Inferior parietal cortex (tissue), 1 donor: Measurements from ENCODE around the gene PEMT.
"Not testable (repeated sequence)": the region's sequence is repeated elsewhere in the genome, so short reads cannot be mapped to it uniquely, and the experiment has no call there.

Experiments used
- DNase-seq: peaks from one replicate; pipeline ENCODE4 v3.0.0-alpha.2; 2016; ENCODE audit errors: extremely low spot score

Gene PEMT, protein sequence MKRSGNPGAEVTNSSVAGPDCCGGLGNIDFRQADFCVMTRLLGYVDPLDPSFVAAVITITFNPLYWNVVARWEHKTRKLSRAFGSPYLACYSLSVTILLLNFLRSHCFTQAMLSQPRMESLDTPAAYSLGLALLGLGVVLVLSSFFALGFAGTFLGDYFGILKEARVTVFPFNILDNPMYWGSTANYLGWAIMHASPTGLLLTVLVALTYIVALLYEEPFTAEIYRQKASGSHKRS

DNA sequence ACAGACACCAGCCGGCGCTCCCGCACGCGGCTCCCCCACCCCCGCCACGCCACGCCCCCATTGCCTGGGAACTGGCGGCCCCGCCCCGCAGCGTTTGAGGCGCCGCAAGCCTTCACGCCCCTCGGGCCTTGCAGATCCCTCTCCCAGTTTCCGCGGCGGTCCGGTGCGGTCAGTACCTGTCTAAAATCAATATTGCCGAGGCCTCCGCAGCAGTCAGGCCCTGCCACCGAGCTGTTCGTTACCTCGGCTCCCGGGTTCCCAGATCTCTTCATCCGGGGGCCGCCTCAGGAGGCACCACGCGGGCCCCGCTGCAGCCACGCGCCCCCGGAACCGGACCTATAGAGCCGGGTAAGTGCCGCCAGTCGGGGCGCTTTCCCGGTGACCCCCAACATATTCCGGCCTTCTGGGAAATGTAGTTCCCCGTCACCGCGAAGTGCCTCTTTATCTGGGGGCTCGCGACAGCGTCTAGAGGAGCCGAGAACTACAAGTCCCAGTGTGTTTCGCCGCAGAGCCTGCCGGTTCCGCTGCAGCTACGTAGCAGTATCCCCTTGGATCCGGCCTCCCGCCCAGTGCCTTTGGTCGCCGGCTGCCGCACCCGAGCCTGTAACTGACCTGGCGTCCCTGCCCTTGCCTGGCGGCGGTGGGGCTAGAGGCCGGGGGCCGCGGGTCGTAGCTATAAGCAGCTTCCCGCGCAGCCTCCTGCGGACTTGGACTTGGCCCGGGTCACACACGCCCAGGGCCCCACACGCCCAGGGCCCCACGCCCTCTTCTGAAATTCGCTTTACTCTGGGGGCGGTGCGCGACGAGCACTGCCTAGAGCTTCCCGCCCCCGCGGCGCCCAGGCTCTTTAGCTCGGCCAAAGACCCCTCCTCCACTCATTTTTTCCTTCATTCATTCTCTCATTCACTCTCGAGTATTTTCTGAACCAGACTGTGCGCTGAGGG lies at the start of gene PEMT:
PEMT (minus strand) TSS at position 354 of the 944 bp plus-strand sequence; CDS start at position 272, 82 bp downstream.
- DNase-seq: peak; percentile 98

DNA sequence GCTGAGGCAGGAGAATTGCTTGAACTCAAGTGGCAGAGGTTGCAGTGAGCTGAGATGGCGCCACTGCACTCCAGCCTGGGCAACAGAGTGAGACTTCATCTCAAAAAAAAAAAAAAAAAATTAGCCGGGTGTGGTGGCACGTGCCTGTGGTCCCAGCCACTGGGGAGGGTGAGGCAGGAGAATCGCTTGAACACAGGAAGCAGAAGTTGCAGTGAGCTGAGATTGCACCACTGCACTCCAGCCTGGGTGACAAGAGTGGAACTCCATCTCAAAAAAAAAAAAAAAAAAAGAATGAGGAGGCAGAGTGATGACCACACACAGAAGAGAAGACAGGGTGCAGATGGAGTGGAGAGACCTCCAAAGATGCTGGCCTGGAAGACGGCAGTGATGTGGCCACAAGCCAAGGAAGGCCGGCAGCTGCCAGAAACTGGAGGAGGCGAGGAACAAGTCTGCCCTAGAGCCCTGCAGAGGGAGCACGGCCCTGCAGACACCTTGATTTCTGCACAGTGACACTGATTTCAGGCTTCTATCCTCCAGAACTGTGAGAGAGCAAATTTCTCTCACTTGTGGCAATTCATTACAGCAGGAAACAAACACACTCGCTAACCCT lies 48.3 kb upstream of the PEMT start:
- DNase-seq: not testable (repeated sequence)

DNA sequence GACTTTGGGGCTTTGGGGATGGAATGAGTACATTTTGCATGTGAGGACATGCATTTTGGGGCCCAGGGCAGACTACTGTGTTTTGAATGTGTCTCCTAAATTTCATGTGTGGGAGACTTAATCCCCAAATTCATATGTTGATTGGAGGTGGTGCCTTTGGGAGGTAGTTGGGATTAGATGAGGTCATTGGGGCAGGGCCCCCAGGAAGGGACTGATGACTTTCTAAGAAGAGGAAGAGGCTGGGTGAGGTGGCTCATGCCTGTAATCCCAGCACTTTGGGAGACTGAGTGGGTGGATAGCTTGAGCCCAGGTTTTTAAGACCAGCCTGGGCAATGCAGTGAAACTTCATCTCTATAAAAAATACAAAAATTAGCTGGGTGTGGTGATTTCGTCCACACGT lies 47.0 kb upstream of the PEMT start:
- no peak for DNase-seq

DNA sequence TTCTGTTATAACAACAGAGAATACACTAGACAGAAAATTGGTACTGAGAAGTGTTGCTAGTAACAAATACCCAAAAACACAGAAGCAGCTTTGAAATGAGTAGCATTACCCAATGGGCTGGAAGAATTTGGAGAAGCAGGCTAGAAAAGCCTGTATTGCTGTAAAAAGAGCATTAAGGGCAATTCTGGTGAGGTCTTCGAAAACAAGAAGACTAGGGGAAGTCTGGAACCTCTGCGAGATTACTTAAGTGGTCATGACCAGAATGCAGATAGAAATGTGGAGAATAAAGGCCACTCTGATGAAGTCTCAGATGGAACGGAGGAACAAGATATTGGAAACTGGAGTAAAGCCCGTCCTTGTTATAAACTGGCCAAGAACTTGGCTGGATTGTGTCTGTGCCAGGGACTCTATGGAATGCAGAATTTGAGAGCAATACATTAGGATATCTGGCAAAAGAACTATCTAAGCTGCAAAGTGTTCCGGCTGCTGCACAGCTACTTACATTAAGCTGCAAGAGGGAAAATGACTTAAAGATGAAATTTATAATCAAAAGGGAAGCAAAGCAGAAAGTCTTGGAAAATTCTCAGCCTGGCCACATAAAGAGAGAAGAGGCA lies 44.9 kb upstream of the PEMT start:
- no peak for DNase-seq

DNA sequence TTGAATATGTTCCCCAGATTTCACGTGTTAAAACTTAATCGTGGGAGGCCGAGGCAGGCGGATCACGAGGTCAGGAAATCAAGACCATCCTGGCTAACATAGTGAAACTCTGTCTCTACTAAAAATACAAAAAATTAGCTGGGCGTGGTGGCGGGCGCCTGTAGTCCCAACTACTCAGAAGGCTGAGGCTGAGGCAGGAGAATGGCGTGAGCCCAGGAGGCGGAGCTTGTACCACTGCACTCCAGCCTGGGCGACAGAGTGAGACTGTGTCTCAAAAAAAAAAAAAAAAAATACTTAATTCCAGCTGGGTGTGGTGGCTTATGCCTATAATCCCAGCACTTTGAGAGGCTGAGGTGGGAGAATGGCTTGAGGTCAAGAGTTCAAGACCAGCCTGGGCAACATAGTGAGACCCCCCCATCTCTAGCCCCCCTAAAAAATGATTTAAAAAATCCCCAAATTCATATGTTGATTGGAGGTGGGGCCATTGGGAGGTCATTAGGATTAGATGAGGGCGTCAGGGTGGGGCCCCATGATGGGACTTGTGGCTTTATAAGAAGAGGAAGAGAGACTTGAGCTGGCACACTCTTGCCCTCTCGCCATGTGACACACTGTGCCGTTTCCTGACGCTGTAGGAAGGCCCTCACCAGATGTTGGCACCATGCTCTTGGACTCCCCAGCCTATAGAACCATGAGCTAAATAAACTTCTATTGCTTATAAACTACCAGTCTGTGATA lies 44.2 kb upstream of the PEMT start:
- not testable (repeated sequence) for DNase-seq

DNA sequence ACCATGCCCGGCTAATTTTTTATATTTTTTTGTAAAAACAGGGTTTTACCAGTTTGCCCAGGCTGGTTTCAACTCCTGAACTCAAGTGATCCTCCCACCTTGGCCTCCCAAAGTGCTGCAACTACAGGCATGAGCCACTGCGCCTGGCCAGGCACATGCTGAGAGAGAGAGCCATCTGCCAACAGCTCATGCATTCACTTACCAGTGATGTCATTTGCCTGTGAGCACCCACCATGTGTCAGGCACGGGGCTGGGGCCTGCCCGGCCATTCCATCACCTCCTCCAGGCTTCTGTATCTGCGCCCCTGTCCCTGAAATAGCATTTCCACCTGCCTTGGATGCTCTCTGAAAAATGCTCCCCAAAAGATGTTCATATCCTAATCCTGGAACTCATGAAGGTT lies 43.6 kb upstream of the PEMT start:
- DNase-seq: no peak

DNA sequence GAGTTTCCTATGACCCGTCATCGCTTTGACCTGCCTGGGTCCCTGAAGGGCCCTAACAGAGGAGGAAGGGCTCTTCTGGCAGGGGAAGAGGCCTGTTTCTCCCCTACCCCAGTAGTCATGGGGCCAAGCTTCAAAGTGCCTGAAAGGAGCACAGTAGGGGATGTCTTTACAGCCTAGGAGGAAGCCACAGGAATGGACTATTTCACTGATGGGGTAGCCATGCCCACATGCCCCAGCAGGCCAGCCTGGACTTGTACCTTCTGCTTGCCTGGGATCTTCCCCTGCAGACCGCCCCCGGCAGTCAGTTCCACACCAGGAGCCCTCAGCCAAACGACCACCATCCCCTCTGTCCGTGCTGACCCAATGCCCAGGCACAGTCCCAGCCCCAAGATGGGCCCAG lies 41.8 kb upstream of the PEMT start:
- DNase-seq: no peak

DNA sequence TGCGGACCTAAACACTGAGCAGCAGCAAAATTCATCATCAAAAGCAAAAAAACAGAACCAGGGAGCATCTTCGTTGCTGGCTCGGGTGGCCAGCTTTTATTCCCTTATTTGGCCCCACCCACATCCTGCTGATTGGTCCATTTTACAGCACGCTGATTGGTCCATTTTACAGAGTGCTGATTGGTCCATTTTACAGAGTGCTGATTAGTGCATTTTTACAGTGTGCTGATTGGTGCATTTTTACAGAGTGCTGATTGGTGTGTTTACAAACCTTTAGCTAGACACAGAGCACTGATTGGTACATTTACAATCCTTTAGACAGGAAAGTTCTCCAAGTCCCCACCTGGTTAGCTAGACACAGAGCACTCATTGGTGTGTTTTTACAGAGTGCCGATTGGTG lies 41.2 kb upstream of the PEMT start:
- DNase-seq: not testable (repeated sequence)

DNA sequence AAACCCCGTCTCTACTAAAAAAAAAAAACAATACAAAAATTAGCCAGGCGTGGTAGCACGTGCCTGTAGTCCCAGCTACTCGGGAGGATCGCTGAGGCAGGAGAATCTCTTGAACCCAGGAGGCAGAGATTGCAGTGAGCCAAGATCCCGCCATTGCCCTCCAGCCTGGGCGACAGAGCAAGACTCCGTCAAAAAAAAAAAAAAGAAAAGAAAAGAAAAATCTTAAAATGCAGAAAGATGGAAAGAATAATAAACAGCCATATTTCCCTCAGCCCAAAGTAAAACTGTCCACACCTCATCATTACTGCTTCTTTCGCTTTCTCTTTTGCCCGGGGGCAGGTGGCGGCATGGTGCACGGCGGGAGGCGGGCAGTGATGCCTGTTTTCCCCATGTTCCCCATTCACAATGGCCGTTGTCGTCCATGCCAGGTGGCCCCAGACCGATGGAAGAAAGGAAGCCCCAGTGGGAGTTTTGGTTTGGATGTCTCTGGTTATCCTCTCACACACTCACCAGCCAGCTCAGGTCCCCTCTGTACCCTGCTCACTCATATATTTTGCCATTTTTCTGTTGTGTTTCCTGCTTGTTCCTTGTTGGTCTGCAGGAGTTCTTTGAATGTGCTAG lies 37.0 kb upstream of the PEMT start:
- no peak for DNase-seq

DNA sequence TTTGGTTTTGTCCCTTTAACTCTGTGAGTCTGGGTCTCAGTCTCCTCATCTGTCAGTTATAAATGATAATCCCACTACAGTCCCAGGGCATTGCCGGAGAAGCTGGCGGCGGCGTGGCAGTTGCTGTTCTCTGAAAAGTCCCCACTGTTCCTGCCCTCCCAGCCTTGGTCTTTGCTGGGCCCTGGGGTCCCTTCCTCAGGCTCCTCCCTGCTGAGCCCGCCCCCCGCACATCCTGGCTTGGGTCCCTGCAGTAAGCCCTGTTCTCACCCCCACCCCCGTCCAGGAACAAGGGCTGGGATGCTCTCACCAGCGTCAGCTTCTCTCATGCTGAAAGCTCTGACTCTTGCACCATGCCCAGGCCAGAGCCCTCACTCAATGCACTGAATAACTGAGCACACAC lies 35.3 kb upstream of the PEMT start:
- no peak for DNase-seq

DNA sequence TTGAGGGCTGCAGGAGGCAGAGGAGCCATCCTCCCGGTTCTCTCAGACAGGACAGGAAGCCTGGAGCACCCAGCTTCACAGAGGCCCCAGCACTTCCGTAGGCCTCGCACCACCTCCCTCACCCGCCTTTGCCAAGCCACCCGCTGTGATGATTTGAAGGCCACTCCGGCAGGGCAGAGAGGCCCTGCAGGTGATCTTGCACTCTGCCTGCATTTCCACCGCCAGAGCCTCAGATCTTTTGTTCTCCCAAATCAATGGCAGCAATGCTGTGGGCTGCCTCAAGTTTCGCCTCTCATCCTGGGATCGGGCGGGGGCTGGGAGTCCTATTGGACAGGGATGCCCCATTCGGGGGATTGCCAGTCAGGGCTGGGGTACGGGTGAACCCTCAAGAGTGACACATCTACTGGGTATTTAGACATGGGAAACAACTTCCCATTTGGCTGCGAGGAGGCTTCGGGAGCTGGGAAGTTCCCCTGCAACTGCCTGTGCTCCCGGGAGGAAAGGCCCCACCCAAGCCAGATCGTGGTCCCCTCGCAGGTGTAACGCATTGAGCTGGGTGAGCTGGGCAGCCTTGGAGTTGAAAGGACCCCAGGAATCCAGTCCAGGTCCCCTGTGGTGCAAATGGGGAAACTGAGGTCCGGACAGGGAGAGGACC lies 34.8 kb upstream of the PEMT start:
- no peak for DNase-seq

DNA sequence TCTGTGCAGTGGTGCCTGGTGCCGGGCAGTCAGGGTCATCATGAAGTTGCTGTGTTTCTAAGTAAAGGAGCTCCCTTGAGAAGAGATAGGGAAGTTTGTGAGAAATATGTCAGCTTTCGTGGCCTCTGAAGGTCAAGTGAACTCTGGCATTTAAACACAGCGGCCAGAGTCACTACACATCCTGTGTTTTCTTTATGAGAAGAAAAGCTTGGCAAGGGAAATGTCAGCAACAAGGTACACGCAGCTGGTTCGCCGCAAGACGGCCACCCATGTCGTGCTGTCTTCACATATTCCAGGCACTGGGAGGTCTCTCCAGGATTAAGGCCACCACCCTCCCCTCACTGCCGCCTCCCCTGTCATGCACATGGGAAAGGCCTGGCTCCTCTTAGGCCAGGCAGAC lies 33.2 kb upstream of the PEMT start:
- DNase-seq: no peak

DNA sequence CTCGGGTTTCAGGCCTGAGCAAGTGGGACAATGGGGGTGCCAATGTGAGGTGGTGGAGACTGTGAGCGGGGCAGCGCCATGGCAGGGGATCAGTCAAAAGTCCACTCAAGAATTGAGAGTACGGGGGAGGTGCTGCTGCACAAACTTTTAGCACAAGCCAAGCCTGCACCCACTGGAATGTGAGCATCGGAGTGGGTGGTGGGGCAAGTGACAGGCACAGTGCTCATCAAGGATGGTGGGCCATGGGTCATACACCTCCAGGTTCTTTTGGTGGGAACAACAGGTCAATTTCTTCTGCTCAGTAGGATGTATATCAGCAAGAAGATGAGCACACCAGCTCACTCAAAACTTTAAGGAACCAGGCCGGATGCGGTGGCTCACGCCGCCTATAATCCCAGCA lies 32.4 kb upstream of the PEMT start:
- no peak for DNase-seq

DNA sequence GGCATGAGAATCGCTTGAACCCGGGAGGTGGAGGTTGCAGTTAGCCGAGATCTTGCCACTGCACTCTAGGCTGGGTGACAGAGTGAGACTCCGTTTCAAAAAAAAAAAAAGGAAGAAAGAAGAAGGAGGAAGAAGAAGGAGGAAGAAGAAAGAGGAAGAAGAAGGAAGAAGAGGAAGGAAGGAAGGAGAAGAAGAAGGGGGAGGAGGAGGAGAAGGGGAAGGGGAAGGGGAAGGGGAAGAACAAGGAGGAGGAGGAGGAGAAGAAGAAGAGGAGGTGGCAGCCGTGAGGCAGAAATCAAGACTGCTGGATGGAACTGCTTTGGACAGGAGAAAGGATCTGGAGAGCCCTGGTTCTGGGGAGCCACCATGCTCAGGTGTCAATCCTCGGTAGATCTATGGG lies 29.7 kb upstream of the PEMT start:
- no peak for DNase-seq

DNA sequence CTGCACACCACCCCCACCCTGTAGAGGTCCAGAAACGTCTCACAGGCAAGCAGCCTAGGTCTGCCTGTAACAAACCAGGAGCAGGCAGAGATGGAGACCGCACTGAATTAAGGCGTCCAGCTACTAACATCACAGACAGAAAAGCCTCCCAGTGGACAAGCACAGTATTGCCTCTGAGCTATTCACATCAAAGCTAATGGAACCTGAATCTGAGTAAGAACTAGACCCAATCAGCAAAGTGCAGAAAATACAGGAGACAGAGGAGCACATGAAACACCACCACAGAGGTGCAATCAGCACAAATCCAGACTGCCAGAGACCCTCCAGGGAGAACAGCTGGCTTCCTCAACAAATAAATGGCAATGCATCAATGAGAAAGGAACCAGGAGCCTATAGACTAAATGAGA lies 22.2 kb upstream of the PEMT start:
- DNase-seq: peak; percentile 67

DNA sequence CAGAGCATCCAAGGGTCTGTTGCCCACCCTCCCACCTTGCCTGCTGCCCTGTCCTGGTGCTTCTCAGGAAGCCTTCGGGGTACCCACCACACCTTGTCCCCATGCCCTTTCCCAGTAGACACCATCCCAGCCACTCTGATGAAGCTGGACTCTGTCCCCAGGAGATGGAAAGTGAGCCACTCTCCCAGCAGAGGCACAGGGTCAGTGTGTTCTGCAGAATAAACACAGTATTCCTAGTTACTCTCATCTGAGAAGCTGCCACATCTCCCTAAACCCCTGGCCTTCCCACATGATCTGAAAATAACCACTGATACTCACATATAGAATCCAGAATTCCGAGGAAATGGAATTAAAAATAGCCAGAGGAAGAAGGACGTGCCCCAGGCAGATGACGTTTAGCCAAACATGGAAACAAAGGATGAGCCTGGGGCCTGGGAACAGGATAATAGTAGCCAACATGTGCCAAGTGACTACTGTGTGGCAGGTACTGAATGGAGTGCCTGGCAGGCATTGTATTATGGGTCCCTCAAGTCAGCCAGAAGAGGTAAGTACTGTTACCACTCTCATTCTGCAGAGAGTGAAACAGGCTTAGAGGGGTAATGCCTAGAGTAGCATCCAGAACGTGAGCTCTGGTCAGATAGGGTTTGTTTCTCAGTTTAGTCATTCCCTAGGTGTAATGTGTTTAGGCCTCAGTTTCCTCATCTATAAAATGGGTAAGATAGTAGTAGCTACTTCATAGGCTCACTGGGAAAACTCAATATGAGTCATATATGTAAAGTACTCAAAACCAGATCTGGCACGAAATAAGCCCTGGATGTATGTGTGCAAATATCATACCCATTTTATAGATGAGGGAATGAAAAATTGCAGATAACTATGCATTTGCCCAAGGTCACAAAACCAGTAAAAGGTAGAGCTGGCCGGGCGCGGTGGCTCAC lies 20.8 kb upstream of the PEMT start:
- DNase-seq: no peak

DNA sequence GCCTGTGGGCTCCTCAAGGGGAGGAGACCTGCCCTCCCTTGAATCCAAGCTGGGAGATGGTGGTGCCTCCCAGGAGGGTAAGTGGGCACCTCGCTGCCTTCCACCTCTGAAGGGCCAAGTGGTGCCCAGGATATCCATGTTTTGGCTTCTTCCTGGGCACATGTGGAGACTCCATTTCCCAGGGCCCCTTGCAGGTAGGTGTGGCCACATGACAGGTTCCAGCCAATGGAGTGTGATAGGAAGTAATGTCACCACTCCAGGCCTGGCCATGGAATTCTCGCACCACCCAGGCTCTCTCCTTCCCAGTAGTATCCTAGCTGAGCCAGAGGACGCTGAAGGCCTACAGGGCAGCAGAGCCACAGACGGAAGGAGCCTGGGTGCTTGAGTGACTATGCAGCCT lies 17.6 kb upstream of the PEMT start:
- DNase-seq: no peak

DNA sequence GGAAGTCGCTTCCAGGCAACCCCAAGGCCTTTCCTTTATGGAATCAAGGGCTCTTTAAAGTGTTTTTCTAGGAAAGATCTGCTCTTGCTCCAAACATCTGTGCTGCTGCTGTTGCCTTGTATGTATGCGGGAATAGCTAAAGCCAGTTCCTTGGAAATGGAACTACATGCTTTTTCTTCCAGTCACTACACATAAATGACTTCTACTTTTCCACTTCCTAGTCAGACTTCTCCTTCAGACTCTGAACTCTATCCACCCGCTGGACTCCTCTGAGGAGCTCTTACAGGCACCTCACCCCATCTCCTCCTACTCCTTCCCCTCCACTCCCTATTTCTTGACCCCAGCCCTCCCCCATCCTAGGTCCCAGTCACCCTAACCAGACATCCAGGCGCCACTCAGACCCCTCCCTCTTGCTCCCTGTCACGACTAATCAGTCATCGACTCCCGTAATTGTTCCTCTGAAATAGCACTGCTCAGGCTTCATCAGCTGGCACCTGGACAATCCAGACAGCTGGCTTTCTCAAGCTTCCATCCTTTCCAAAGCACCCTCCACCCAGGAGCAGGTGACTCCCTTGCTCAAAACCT lies 15.0 kb upstream of the PEMT start:
- DNase-seq: no peak

DNA sequence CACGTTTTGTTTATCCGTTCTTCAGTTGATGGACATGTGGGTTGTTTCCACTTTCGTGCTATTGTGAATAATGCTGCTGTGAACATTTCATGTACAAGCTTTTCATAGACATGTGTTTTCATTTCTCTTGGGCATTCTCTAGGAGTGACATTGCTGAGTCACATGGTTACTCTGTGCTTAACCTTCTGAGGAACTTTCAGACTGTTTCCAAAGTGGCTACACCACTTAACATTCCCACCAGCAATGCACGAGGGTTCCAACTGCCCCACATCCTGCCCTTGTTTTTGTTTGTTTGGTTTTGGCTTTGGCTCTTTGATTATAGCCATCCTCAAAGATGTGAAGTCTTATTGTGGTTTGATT lies 14.2 kb upstream of the PEMT start:
- DNase-seq: no peak
